ENCODE measurements around the gene LRBA.
"Not testable (repeated sequence)": the region's sequence is repeated elsewhere in the genome, so short reads cannot be mapped to it uniquely, and the experiment has no call there.

The LRBA gene, protein sequence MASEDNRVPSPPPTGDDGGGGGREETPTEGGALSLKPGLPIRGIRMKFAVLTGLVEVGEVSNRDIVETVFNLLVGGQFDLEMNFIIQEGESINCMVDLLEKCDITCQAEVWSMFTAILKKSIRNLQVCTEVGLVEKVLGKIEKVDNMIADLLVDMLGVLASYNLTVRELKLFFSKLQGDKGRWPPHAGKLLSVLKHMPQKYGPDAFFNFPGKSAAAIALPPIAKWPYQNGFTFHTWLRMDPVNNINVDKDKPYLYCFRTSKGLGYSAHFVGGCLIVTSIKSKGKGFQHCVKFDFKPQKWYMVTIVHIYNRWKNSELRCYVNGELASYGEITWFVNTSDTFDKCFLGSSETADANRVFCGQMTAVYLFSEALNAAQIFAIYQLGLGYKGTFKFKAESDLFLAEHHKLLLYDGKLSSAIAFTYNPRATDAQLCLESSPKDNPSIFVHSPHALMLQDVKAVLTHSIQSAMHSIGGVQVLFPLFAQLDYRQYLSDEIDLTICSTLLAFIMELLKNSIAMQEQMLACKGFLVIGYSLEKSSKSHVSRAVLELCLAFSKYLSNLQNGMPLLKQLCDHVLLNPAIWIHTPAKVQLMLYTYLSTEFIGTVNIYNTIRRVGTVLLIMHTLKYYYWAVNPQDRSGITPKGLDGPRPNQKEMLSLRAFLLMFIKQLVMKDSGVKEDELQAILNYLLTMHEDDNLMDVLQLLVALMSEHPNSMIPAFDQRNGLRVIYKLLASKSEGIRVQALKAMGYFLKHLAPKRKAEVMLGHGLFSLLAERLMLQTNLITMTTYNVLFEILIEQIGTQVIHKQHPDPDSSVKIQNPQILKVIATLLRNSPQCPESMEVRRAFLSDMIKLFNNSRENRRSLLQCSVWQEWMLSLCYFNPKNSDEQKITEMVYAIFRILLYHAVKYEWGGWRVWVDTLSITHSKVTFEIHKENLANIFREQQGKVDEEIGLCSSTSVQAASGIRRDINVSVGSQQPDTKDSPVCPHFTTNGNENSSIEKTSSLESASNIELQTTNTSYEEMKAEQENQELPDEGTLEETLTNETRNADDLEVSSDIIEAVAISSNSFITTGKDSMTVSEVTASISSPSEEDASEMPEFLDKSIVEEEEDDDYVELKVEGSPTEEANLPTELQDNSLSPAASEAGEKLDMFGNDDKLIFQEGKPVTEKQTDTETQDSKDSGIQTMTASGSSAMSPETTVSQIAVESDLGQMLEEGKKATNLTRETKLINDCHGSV (N-terminal part only)

GRCh38 chr4:151014521-151015458 is at the start of gene LRBA:
Gene LRBA (minus strand): TSS chr4:151015284. CDS start chr4:151014642, 642 bp downstream.
- DNase-seq: peak; percentile 90

DNA sequence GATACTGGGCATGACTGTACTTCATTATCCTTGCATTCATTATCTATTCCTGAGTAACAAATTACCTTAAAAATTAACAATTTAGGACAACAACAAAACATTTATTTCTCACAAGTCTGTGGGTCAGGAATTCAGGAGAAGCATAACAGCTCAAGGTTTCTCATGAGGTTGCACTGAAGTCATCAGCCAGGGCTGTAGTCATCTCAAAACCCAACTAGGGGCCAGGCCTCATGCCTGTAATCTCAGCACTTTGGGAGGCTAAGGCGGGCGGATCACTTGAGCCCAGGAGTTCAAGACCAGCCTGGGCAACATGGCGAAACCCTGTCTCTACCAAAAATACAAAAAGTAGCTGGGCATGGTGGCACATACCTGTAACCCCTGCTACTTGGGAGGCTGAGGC is 48.1 kb upstream of the LRBA start:
- not testable (repeated sequence) for DNase-seq

DNA sequence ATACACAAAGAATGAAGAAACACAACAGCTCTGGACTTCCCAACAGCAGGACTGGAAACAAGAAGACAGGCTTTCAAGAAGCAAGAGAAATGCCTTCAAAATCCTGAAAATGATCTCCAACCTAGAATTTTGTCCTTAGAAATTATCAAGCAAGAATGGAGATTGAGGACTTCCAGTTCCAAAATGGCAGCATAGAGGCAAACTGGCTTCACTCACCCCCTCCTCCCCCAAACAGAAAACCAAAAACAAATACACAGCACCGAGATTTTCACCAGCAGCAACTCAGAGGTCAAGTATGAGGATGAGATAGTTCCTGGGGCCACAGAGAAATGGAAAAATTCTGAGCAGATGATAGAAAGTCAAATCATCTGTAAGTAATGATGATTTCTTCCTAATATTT is 40.5 kb upstream of the LRBA start:
- no peak for DNase-seq

- DNase-seq: no peak
Measured at GRCh38 chr4:151052785-151053184, 37.7 kb upstream of the LRBA start.

DNA sequence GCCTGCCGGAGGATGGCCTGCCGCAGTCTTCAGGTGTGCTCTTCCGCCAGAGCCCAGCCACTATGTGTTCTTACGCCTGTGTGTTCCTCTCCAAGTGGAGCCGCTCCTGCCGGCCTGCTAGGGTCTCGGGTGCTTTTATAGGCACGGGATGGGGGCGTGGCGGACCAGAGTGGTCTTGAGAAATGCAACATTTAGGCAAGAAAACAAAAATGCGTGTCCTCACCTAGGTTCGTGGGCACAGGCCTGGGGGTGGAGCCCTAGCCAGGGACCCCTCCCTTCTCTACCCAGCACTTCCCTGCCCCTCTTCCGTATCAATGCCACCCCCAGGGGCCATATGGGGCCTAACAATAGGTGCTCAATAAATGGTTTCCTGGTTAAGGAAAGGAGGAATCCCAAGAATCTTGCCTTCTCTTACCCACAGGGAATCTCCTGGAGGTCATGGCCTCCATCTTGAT is 34.4 kb upstream of the LRBA start:
- DNase-seq: no peak

DNA sequence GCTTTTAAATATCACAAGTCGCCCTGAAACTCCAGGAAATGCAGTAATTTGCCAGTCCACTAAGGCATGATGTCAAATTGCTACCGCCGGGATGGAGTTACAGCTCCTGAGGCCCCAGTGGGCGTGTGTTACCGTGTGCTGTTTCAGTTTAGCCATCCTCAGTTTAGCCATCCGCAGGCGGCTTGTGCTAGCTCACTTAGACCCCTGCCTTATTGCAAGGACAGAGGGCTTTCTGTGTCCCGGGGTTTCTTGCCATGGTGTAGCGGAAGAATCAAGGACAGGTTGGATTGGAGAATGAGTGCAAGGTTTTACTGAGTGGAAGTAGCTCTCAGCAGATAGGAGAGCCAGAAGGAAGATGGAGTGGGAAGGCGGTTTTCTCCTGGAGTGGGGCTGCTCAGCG is 33.8 kb upstream of the LRBA start:
- no peak for DNase-seq

DNA sequence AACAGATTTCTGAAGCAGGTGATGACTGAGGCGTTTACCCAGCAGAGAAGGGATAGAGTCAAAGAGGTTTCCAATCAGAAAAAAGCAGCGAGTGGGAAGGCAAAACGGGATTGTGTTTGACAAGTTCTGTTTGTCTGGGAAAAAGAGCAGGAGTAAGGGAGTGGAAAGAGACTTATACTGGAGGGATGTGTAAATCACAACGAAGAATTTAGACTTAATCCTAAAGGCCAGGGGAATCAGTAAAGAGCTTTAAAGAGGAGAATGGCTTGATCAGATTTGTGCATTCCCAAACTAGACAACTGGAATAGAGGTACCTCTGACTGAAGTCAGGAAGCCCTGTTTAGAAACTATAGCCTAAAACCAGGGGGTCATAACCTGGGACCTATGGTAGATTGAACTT is 31.5 kb upstream of the LRBA start:
- no peak for DNase-seq

GRCh38 chr4:151045907-151046306 is 30.8 kb upstream of the LRBA start:
- no peak for DNase-seq

- DNase-seq: no peak
Measured at GRCh38 chr4:151043803-151044515, 28.9 kb upstream of the LRBA start.

DNA sequence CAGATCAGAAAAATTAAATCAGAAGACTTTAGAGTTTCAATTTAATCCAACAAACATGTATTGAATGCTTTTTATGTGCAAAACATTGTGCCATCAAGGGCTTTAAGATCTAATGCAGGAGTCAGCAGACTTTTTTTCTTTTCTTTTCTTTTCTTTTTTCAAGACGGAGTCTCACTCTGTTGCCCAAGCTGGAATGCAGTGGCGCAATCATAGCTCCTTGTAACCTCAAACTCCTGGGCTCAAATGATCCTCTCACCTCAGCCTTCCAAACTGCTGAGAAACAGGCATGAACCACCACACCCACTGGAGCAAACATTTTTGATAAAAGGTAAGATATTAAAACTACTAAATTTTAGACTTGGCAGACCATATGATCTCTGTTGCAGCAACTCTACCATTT is 24.6 kb upstream of the LRBA start:
- no peak for DNase-seq

- no peak for DNase-seq
Measured at GRCh38 chr4:151038452-151039157, 23.5 kb upstream of the LRBA start.

DNA sequence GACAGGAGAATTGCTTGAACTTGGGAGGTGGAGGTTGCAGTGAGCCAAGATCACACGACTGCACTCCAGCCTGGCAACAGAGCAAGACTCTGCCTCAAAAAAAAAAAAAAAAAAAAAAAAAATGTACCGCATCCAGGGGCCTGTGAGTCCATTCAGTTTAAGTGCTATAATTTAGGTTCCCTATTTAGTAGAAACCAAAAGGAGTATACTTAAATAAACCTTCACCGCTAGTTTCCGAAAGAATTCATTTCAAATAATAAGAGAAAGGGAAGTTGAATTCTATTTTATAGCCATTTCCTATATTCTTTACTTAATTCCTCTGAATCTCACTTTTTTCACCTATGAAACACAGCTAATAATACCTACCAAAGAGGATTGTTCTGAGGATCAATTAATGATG is 20.8 kb upstream of the LRBA start:
- DNase-seq: no peak

GRCh38 chr4:151035328-151035727 is 20.2 kb upstream of the LRBA start:
- DNase-seq: no peak

- no peak for DNase-seq
Measured at GRCh38 chr4:151034829-151035228, 19.7 kb upstream of the LRBA start.

GRCh38 chr4:151031831-151032605 is 16.9 kb upstream of the LRBA start:
- no peak for DNase-seq

GRCh38 chr4:151029537-151029936 is 14.5 kb upstream of the LRBA start:
- no peak for DNase-seq

- DNase-seq: not testable (repeated sequence)
Measured at GRCh38 chr4:151029006-151029405, 13.9 kb upstream of the LRBA start.

- DNase-seq: no peak
Measured at GRCh38 chr4:151025759-151026158, 10.7 kb upstream of the LRBA start.

DNA sequence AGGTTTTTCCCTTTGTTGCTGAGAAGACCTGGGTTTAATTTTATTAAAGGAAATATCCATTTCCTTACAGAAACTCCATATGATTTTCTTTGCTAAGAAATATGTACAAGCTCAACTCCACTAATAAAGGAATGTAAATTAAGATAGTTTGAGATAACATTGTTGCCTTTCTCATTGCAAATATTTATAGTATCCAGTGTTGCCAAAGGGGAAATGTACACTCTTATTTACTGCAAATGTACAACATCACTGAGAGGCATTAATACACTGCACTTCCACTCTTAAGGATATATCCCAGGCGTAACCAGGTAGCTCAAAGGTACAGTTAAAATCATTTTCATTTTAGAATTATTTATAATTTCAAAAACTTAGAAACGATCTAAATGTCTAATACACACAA is 7.5 kb upstream of the LRBA start:
- no peak for DNase-seq

All from CD4-positive, alpha-beta T cell treated with Interleukin-17A for 4 hours (primary cell).